Measurements from ENCODE around the gene FLNB. TPM values are rescaled to one million over a fixed set of nuclear protein-coding genes. Genes with fewer than 3 reads are reported as not detected.

Gene FLNB
- polyA plus RNA-seq, 3 donors, result 0.47 to 4.0 (median 2.1) TPM

- DNase-seq, result no peak
- H2AFZ ChIP-seq (ENCODE audit: insufficient read depth, low read depth, low read length, poor library complexity, severe bottlenecking), result no peak overlapping the region
- WGBS (ENCODE audit: insufficient coverage), result 86% methylated on average over 2 of the region's 3 CpGs
- intact Hi-C loops (cut with micrococcal nuclease), result no loop called here
- no peaks in the 10 kb centered on the region for H3K27me3 ChIP-seq (ENCODE audit: control insufficient read depth in 2 of 2, insufficient read depth in 2 of 2, low read length in 2 of 2)
- no peak overlapping the region for H3K9ac ChIP-seq (ENCODE audit: insufficient read depth, low read length, poor library complexity, severe bottlenecking)
- H3K79me2 ChIP-seq (ENCODE audit: insufficient read depth, low read length), result peaks cover 10% of the 10 kb centered on the region
- no peak for TF ChIP-seq CTCF (IDR thresholded peaks at IDR 0.05)
- H3K36me3 ChIP-seq (replicated peaks in 1 of 2; ENCODE audit: control insufficient read depth in 1 of 2, insufficient read depth in 2 of 2, low read length in 2 of 2), result no peaks in the 10 kb centered on the region
- H3K4me1 ChIP-seq (ENCODE audit: control insufficient read depth in 1 of 2, insufficient read depth in 2 of 2, low read length in 2 of 2), result peaks cover 5% of the 10 kb centered on the region in 2 donors
- H3K9me3 Mint-ChIP-seq, result no peaks in the 10 kb centered on the region
- H3K4me1 Mint-ChIP-seq, result peaks cover 11% of the 10 kb centered on the region
- no peak overlapping the region for H3K4me2 ChIP-seq (replicated peaks; ENCODE audit: extremely low read depth, low read length, poor library complexity, severe bottlenecking)
- H3K9me3 ChIP-seq (replicated peaks in 1 of 2; ENCODE audit: control insufficient read depth in 1 of 2, insufficient read depth in 1 of 2, low read length in 2 of 2), result no peaks in the 10 kb centered on the region
- peaks cover 0 to 1% (median 0%) of the 10 kb centered on the region in 3 donors for H3K27me3 Mint-ChIP-seq (ENCODE audit: low read depth in 3 of 3)
- no peak overlapping the region for H3K4me3 ChIP-seq (replicated peaks in 1 of 3; ENCODE audit: low read depth in 2 of 3, low read length in 3 of 3)
- no peaks in the 10 kb centered on the region for H4K20me1 ChIP-seq (ENCODE audit: insufficient read depth, low read length)
- H3K4me3 Mint-ChIP-seq, result no peak overlapping the region
- H3K36me3 Mint-ChIP-seq, result peaks cover 0 to 3% of the 10 kb centered on the region in 2 donors
- no peak overlapping the region for H3K27ac Mint-ChIP-seq
- no peak overlapping the region for H3K27ac ChIP-seq (ENCODE audit: low read depth in 1 of 2, low read length in 2 of 2)
Observed at GRCh38 chr3:58066842-58067241, 58.6 kb downstream of the FLNB start.

GRCh38 chr3:58068122-58068809 is 60.0 kb downstream of the FLNB start:
- H4K20me1 ChIP-seq (ENCODE audit: insufficient read depth, low read length), result no peaks in the 10 kb centered on the region
- DNase-seq, result no peak
- Mint-ChIP-seq H3K27ac (no peak overlapping the region), H3K36me3 (peaks cover 0 to 3% of the 10 kb centered on the region in 2 donors), H3K4me3 (no peak overlapping the region), H3K27me3 (ENCODE audit: low read depth in 3 of 3) (no peaks in the 10 kb centered on the region), H3K9me3 (no peaks in the 10 kb centered on the region), H3K4me1 (peaks cover 5% of the 10 kb centered on the region)
- no peaks in the 10 kb centered on the region for H3K9me3 ChIP-seq (replicated peaks in 1 of 2; ENCODE audit: control insufficient read depth in 1 of 2, insufficient read depth in 1 of 2, low read length in 2 of 2)
- H3K4me2 ChIP-seq (replicated peaks; ENCODE audit: extremely low read depth, low read length, poor library complexity, severe bottlenecking), result no peak overlapping the region
- H3K27me3 ChIP-seq (ENCODE audit: control insufficient read depth in 2 of 2, insufficient read depth in 2 of 2, low read length in 2 of 2), result no peaks in the 10 kb centered on the region
- no peak overlapping the region for H2AFZ ChIP-seq (ENCODE audit: insufficient read depth, low read depth, low read length, poor library complexity, severe bottlenecking)
- no peak overlapping the region for H3K9ac ChIP-seq (ENCODE audit: insufficient read depth, low read length, poor library complexity, severe bottlenecking)
- H3K4me1 ChIP-seq (ENCODE audit: control insufficient read depth in 1 of 2, insufficient read depth in 2 of 2, low read length in 2 of 2), result peaks cover 3% of the 10 kb centered on the region in 2 donors
- intact Hi-C loops (cut with micrococcal nuclease), result no loop called here
- H3K79me2 ChIP-seq (ENCODE audit: insufficient read depth, low read length), result peaks cover 17% of the 10 kb centered on the region
- no peak overlapping the region for H3K27ac ChIP-seq (ENCODE audit: low read depth in 1 of 2, low read length in 2 of 2)
- H3K4me3 ChIP-seq (replicated peaks in 1 of 3; ENCODE audit: low read depth in 2 of 3, low read length in 3 of 3), result no peak overlapping the region
- 95% methylated on average over 2 of the region's 2 CpGs for WGBS (ENCODE audit: insufficient coverage)
- H3K36me3 ChIP-seq (replicated peaks in 1 of 2; ENCODE audit: control insufficient read depth in 1 of 2, insufficient read depth in 2 of 2, low read length in 2 of 2), result no peaks in the 10 kb centered on the region
- TF ChIP-seq CTCF (IDR thresholded peaks at IDR 0.05), result no peak
